ENCODE results near the gene AGBL4. TPM values are rescaled to one million over a fixed set of nuclear protein-coding genes. Genes with fewer than 3 reads are reported as not detected.

The AGBL4 gene
- total and polyA plus RNA-seq, 2 of the 13 experiments (the other 11 are each of a cell fraction or from before 2014, with no cell fraction given), result not detected

GRCh38 chr1:49052102-49052501 lies 971.7 kb downstream of the AGBL4 start:
- H3K4me3 ChIP-seq (replicated peaks in 1 of 3; ENCODE audit: insufficient read depth in 1 of 3, low read depth in 2 of 3, low read length in 3 of 3), result no peak overlapping the region
- in situ Hi-C loops (cut with HindIII; ENCODE audit: extremely low pct_ligation_motif_present, low pct_unique_long_range_greater_than_20kb), result no loop called here
- WGBS (ENCODE audit: low lambda C conversion rate), result 0% methylated on average over 1 of the region's 1 CpG
- ATAC-seq (no peak), FAIRE-seq (no peak), DNase-seq (ENCODE audit: low spot score) (no peak)
- no peak overlapping the region for H3K27ac ChIP-seq (ENCODE audit: extremely low read length, insufficient read depth, low read length)
- intact Hi-C loops (cut with micrococcal nuclease; ENCODE audit: unreplicated experiment), result no loop called here
- H3K36me3 ChIP-seq (replicated peaks in 1 of 2; ENCODE audit: control insufficient read depth in 1 of 2, insufficient read depth in 2 of 2, low read length in 2 of 2), result no peaks in the 10 kb centered on the region
- H3K27me3 ChIP-seq (ENCODE audit: control insufficient read depth in 1 of 2, insufficient read depth in 2 of 2, low read length in 2 of 2), result no peaks in the 10 kb centered on the region
- H3K4me1 ChIP-seq (ENCODE audit: insufficient read depth, low read length), result no peaks in the 10 kb centered on the region
- ChIA-PET POLR2A (no interaction called here), CTCF (ENCODE audit: low intra/inter-chr PET ratio, low total read pairs) (no interaction called here)
- no peaks in the 10 kb centered on the region for H4K20me1 ChIP-seq (ENCODE audit: insufficient read depth, low read length)
- H3K9me3 ChIP-seq (ENCODE audit: low read length), result peaks cover 63% of the 10 kb centered on the region
- no TSS peak for BruUV-seq (replicated peaks)
- no peak overlapping the region for H3K4me2 ChIP-seq (ENCODE audit: low read depth, low read length)
- H2AFZ ChIP-seq (ENCODE audit: low read length), result no peak overlapping the region
- TF ChIP-seq KAT7 (CRISPR knock-in tag; IDR thresholded peaks at IDR 0.05; ENCODE audit: borderline replicate concordance), result no peak
- TF ChIP-seq PRDM4 (CRISPR knock-in tag; IDR thresholded peaks at IDR 0.05; ENCODE audit: borderline replicate concordance), result no peak
- TF ChIP-seq MLLT10 (CRISPR knock-in tag; IDR thresholded peaks at IDR 0.05), result no peak
- TF ChIP-seq ZNF513 (CRISPR knock-in tag; conservative IDR thresholded peaks at IDR 0.05), result no peak
- TF ChIP-seq SP2 (CRISPR knock-in tag; IDR thresholded peaks at IDR 0.05), result no peak
- no peak for TF ChIP-seq ATF2 (CRISPR knock-in tag; IDR thresholded peaks at IDR 0.05)
- TF ChIP-seq ZBTB1 (CRISPR knock-in tag; IDR thresholded peaks at IDR 0.05; ENCODE audit: borderline replicate concordance), result no peak
- no peak for TF ChIP-seq HOXA7 (CRISPR knock-in tag; IDR thresholded peaks at IDR 0.05)
- no peak overlapping the region for H3K9ac ChIP-seq (ENCODE audit: insufficient read depth, low read depth, low read length)
- H3K79me2 ChIP-seq (ENCODE audit: insufficient read depth, low read length), result no peaks in the 10 kb centered on the region
